ENCODE measurements around the gene MOB3A.

DNA sequence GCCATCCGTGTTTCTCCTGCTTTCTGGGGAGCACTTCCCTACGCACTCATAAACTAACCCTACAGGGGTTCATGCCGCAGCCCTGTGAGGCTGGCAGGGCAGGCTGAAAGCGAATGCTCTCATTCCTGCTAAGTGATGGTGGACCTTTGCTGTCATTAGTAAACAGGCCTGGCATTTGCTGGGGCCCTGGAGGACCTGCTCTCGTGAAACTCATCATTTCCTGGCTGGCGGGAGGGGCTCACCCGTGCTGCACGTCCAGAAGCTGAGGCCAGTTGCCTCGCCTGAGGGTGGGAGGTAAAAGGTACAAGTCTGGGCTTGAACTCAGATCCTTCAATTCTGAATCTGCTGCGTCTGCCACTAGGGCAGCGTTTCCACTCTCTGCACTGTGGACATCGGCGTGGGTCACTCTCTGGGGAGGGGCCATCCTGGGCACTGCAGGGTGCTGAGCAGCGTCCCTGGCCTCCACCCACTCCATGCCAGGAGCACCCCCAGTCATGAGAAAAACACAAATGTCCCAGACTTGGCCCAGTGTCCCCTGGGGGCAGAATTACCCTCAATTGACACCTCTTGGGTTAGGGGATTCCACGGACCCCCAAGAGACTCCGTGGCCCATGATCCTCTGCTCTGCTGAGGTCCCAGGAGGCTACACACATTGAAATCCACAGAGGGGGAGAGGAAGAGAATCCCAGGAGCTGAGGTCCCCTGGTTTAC lies 7.0 kb downstream of the MOB3A start:
- TF ChIP-seq KDM4A (IDR thresholded peaks at IDR 0.05; ENCODE audit: low read depth, low read length, severe bottlenecking) (no peak), EGR1 (IDR thresholded peaks at IDR 0.05; ENCODE audit: borderline replicate concordance, low read depth, low read length) (no peak)
- TF ChIP-seq, protein P1, sequence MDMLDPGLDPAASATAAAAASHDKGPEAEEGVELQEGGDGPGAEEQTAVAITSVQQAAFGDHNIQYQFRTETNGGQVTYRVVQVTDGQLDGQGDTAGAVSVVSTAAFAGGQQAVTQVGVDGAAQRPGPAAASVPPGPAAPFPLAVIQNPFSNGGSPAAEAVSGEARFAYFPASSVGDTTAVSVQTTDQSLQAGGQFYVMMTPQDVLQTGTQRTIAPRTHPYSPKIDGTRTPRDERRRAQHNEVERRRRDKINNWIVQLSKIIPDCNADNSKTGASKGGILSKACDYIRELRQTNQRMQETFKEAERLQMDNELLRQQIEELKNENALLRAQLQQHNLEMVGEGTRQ (IDR thresholded peaks at IDR 0.05; ENCODE audit: low read length) = no peak

All from H1 (cell line).